Measurements from ENCODE around the gene OPCML.

The OPCML gene

DNA sequence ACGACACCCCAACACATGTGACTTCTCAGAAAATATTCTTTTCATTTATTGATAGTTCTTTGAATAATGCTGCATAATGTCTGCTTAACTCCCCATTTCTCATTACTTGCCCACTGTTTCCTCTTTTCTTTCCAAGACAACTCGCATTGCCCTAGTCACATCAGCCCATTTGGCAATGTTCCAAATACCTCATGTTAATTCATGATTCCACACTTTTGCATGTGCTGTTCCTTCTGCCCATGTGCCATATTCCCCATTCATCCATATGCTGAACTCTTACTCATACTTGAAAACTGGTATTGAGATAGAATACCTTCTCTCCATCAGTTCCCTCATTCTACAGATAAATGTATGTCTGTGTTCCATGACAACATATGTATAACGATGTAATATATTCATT, 993.7 kb downstream of the OPCML start:
- H3K36me3 Mint-ChIP-seq (ENCODE audit: low read depth): no peaks in the 10 kb centered on the region
- no peaks in the 10 kb centered on the region for H3K9me3 Mint-ChIP-seq
- TF ChIP-seq, protein P1, sequence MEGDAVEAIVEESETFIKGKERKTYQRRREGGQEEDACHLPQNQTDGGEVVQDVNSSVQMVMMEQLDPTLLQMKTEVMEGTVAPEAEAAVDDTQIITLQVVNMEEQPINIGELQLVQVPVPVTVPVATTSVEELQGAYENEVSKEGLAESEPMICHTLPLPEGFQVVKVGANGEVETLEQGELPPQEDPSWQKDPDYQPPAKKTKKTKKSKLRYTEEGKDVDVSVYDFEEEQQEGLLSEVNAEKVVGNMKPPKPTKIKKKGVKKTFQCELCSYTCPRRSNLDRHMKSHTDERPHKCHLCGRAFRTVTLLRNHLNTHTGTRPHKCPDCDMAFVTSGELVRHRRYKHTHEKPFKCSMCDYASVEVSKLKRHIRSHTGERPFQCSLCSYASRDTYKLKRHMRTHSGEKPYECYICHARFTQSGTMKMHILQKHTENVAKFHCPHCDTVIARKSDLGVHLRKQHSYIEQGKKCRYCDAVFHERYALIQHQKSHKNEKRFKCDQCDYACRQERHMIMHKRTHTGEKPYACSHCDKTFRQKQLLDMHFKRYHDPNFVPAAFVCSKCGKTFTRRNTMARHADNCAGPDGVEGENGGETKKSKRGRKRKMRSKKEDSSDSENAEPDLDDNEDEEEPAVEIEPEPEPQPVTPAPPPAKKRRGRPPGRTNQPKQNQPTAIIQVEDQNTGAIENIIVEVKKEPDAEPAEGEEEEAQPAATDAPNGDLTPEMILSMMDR (IDR thresholded peaks at IDR 0.05; ENCODE audit: unreplicated experiment in 3 of 3): no peak
- H3K27ac Mint-ChIP-seq: no peak overlapping the region
- no peak overlapping the region for H3K4me3 Mint-ChIP-seq
- no peaks in the 10 kb centered on the region for H3K4me1 Mint-ChIP-seq
- H3K27me3 Mint-ChIP-seq (ENCODE audit: low read depth): no peaks in the 10 kb centered on the region

- TF ChIP-seq, protein P1 (IDR thresholded peaks at IDR 0.05; ENCODE audit: unreplicated experiment in 3 of 3): no peak
- Mint-ChIP-seq H3K27ac (no peak overlapping the region), H3K9me3 (no peaks in the 10 kb centered on the region), H3K36me3 (ENCODE audit: low read depth) (no peaks in the 10 kb centered on the region), H3K4me3 (no peak overlapping the region), H3K27me3 (ENCODE audit: low read depth) (no peaks in the 10 kb centered on the region), H3K4me1 (no peaks in the 10 kb centered on the region)
Measured at GRCh38 chr11:132535830-132536229, 996.5 kb downstream of the OPCML start.

GRCh38 chr11:132531921-132532320, 1000.4 kb downstream of the OPCML start:
- Mint-ChIP-seq H3K27ac (no peak overlapping the region), H3K4me1 (no peaks in the 10 kb centered on the region), H3K4me3 (no peak overlapping the region), H3K36me3 (ENCODE audit: low read depth) (peaks cover under 1% of the 10 kb centered on the region), H3K27me3 (ENCODE audit: low read depth) (no peaks in the 10 kb centered on the region), H3K9me3 (no peaks in the 10 kb centered on the region)
- TF ChIP-seq, protein P1 (IDR thresholded peaks at IDR 0.05; ENCODE audit: unreplicated experiment in 3 of 3): no peak

DNA sequence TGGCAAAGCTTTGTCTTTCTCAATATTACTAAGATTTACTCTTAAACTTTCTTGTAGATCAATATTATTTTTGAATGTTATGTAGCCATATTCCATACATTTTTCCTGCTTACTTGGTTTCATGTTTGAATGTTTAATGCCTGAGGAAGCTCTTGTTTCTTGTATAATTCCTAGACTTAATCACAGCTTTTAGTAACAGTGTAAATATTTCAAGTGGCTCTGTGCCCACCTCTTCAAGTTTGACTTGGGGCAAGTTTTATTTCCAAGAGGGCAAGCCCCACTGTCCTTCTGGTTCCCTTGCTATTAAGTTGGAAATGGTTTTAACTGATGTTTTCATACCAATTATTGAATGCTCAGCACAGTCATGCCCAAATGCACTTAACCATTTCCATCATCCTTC, 1004.1 kb downstream of the OPCML start:
- TF ChIP-seq, protein P1 (IDR thresholded peaks at IDR 0.05; ENCODE audit: unreplicated experiment in 3 of 3): no peak
- Mint-ChIP-seq H3K4me1 (no peaks in the 10 kb centered on the region), H3K27ac (no peak overlapping the region), H3K36me3 (ENCODE audit: low read depth) (peaks cover 3% of the 10 kb centered on the region), H3K4me3 (no peak overlapping the region), H3K9me3 (peaks cover 2% of the 10 kb centered on the region), H3K27me3 (ENCODE audit: low read depth) (no peaks in the 10 kb centered on the region)

DNA sequence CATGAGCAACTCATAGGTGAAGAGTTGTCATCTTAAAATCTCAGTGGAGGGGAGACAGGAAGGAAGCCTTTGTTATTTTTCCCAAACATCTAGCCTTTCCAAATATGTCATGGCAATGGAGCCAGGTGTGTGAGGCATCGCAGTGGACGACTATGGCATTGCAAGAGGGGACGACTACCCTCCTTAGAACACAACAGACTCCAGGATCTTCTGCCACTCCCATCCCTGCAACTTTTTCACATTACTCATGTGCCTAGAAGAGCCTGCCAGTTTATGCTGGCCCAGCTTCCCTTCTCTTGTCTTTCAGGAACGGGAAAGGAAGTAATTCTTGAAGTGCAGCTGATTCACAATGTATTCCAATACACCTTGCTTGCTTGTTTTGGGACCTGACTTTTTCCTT, 1008.4 kb downstream of the OPCML start:
- Mint-ChIP-seq H3K4me1 (no peaks in the 10 kb centered on the region), H3K4me3 (no peak overlapping the region), H3K36me3 (ENCODE audit: low read depth) (peaks cover 3% of the 10 kb centered on the region), H3K27ac (no peak overlapping the region), H3K27me3 (ENCODE audit: low read depth) (no peaks in the 10 kb centered on the region), H3K9me3 (peaks cover 2% of the 10 kb centered on the region)
- TF ChIP-seq, protein P1 (IDR thresholded peaks at IDR 0.05; ENCODE audit: unreplicated experiment in 3 of 3): no peak

DNA sequence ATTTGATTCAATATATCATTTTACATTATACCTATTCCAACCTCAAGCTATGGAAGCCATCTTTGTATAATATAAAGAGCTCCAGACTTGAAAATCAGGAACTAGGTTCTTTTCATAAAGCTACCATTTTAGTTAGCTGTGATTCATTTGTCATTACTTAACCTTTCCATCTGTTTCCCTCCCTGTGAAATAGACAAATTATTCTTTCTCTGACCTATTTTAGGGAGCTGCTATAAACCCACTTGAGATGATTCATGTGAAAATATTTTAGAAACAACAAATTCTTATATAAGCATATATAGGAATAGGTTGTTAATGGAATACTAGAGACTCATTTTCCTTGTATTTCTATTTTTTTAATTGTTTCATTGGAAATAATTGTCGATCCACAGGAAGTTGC, 1012.1 kb downstream of the OPCML start:
- TF ChIP-seq, protein P1 (IDR thresholded peaks at IDR 0.05; ENCODE audit: unreplicated experiment in 3 of 3): no peak
- H3K36me3 Mint-ChIP-seq (ENCODE audit: low read depth): no peaks in the 10 kb centered on the region

More for the DNA sequence above, 1012.1 kb downstream of the OPCML start:
- H3K9me3 Mint-ChIP-seq: peaks cover 2% of the 10 kb centered on the region
- H3K27me3 Mint-ChIP-seq (ENCODE audit: low read depth): peaks cover 5% of the 10 kb centered on the region
- no peak overlapping the region for H3K27ac Mint-ChIP-seq
- no peak overlapping the region for H3K4me3 Mint-ChIP-seq
- no peaks in the 10 kb centered on the region for H3K4me1 Mint-ChIP-seq
